ENCODE measurements around the gene PPP1R13B. TPM values are rescaled to one million over a fixed set of nuclear protein-coding genes. Genes with fewer than 3 reads are reported as not detected.

PPP1R13B gene
- total RNA-seq, 1 donor from 2014 or later = 63.9 TPM

DNA sequence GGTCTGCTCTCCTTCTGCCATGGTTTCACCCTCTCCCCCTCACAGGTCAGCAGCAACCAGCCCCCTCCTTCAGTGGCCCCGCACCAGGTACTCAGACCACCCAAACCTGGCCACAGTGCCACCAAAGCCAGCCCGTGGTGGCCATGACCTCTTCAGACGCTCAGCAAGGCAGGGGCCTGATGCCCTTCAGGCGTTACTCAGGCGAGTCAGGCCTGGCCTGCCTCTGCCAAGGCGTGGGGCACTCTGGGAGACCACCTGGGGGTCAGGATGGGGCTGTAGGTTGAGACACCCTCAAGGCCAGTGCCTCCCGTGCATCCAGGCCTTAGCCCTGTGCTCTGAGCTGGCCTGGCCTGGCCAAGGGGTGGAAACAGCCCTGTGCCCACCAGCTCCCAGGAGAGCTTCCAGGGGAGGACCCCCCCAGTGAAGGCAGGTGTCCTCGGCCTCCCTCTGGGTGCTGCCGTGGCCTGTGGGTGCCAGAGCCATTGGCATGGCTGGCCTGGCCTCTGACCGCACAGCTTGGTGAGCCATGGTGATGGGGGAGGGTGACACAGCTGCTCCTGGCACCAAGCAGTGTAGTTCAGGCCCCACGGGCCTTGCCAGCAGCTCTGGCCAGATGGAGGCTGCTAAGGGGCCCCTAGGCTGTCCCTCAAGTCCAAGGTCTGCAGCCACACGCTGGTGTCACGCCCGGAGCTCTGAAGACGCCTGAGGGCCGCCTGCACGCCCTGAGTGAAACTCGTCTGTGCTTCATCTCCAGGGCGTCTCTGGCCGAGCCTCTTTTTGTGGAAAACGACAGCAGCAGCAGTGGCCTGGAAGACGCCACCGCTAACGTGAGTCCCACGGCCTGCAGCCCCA, 147.2 kb downstream of the PPP1R13B start:
- no peak overlapping the region for H3K27ac Mint-ChIP-seq (ENCODE audit: unreplicated experiment)
- peaks cover 33% of the 10 kb centered on the region for H3K27me3 Mint-ChIP-seq (ENCODE audit: unreplicated experiment)
- peaks cover 32% of the 10 kb centered on the region for H3K36me3 Mint-ChIP-seq (ENCODE audit: low read depth, unreplicated experiment)
- H3K4me3 Mint-ChIP-seq (ENCODE audit: unreplicated experiment) = no peak overlapping the region
- no peak for DNase-seq (ENCODE audit: low spot score)
- no peaks in the 10 kb centered on the region for H3K9me3 Mint-ChIP-seq (ENCODE audit: unreplicated experiment)
- H3K4me1 Mint-ChIP-seq (ENCODE audit: unreplicated experiment) = peaks cover 44% of the 10 kb centered on the region
- TF ChIP-seq, protein P1, sequence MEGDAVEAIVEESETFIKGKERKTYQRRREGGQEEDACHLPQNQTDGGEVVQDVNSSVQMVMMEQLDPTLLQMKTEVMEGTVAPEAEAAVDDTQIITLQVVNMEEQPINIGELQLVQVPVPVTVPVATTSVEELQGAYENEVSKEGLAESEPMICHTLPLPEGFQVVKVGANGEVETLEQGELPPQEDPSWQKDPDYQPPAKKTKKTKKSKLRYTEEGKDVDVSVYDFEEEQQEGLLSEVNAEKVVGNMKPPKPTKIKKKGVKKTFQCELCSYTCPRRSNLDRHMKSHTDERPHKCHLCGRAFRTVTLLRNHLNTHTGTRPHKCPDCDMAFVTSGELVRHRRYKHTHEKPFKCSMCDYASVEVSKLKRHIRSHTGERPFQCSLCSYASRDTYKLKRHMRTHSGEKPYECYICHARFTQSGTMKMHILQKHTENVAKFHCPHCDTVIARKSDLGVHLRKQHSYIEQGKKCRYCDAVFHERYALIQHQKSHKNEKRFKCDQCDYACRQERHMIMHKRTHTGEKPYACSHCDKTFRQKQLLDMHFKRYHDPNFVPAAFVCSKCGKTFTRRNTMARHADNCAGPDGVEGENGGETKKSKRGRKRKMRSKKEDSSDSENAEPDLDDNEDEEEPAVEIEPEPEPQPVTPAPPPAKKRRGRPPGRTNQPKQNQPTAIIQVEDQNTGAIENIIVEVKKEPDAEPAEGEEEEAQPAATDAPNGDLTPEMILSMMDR (IDR thresholded peaks at IDR 0.05; ENCODE audit: unreplicated experiment) = no peak

DNA sequence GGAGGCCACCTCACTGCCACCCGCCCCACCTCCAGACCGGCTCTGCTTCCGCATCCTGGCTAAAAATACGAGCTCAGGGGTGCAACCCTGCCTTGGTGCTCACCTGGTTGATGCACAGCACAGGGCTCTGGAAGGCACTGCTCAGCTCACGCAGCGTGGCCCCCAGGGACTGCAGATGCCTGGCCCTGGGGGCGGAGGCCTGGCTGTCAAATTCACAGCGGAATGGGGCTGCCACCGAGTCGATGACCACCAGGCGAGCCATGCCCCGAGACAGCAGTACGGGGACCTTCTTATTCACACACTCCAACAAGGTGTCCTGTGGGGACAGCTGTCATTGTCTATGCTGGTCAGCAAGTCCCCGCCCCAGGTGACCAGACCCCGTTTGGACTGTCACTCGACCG, 148.1 kb downstream of the PPP1R13B start:
- Mint-ChIP-seq H3K27me3 (ENCODE audit: unreplicated experiment) (peaks cover 27% of the 10 kb centered on the region), H3K4me1 (ENCODE audit: unreplicated experiment) (peaks cover 36% of the 10 kb centered on the region), H3K4me3 (ENCODE audit: unreplicated experiment) (peak overlapping the region; percentile 51), H3K9me3 (ENCODE audit: unreplicated experiment) (no peaks in the 10 kb centered on the region), H3K36me3 (ENCODE audit: low read depth, unreplicated experiment) (peaks cover 27% of the 10 kb centered on the region), H3K27ac (ENCODE audit: unreplicated experiment) (peak overlapping the region; percentile 24)
- TF ChIP-seq, protein P1 (IDR thresholded peaks at IDR 0.05; ENCODE audit: unreplicated experiment) = no peak
- no peak for DNase-seq (ENCODE audit: low spot score)

DNA sequence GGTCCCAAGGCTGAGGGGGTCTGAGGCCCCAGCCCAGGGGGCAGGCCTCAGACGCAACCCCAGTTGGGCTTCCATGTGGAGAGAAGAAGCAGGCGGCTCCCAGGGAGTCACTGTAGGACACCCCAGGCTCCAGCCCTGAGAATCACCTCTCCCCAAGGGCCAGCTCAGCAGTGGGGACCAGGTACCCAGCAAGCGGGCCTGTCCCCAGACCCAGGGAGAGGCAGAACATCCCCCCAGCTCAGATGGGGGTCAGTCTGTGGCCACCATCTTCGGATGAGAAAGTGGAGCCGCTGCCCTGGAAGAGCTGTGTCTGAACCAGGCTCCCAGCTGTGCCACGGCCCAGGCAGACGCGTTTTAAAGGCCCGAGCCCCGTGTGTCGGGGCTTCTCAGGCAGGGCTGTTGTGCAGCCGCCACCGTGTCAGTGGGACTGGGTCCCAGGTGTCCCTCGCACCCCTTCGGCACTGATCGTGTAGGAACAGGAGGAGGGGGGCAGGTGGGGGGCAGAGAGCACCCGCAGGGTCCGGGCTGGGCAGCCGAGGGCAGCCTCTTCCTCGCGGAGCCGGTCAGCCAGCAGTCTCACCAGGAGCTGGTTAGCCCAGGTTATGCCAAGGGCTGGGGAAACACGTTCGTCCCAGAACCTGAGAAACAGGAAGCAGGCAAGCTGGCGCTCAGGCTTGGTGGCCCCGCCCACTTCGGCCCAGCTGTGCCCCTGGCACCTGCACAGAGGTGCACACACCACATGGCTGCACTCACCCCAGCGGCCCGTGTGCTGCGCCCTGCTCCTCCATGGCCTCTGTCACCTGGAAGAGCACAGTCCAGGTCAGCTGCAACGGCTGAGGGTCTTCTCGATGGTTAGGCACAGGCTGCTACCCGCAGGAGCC, 148.8 kb downstream of the PPP1R13B start:
- TF ChIP-seq, protein P1 (IDR thresholded peaks at IDR 0.05; ENCODE audit: unreplicated experiment) = no peak
- no peaks in the 10 kb centered on the region for H3K9me3 Mint-ChIP-seq (ENCODE audit: unreplicated experiment)
- no peak for DNase-seq (ENCODE audit: low spot score)
- H3K27me3 Mint-ChIP-seq (ENCODE audit: unreplicated experiment) = peaks cover 21% of the 10 kb centered on the region
- H3K36me3 Mint-ChIP-seq (ENCODE audit: low read depth, unreplicated experiment) = peaks cover 26% of the 10 kb centered on the region
- no peak overlapping the region for H3K27ac Mint-ChIP-seq (ENCODE audit: unreplicated experiment)
- no peak overlapping the region for H3K4me3 Mint-ChIP-seq (ENCODE audit: unreplicated experiment)
- peaks cover 30% of the 10 kb centered on the region for H3K4me1 Mint-ChIP-seq (ENCODE audit: unreplicated experiment)

DNA sequence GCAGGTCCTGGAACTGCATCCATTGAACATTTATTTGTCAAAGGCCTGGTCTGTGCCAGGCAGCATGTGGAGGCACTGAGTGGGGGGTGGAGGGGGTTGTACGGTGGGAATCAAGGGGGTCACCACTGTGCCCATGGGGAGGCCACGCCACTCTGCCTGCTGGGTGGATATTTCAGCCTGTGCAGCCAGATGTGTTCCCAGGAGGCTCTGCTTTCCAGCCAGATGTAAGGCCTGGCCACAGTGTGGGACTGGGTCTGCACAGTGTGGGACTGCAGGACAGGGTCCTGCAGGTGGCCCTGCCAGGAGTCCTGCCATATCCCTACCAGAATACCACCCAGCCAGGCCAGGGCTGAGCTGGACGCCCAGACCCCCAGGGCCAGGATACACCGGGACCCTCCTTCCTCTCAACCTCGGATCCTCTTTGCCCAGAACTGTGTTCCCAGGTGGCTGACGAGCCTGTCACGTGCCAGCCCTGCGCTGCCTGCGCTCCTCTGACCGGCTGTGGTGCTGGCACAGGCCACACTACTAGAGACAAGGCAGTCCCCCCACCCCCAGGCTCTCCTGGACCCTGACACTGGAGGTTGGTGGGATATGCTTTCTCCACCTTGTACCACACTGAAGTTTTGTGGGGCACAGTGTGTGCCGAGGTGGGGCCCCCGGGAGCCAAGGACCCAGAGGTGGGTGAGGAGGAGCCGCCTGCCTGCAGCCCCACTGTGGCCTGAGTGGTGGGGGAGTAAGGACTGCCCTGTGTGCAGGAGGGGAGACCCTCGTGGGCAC, 149.6 kb downstream of the PPP1R13B start:
- no peaks in the 10 kb centered on the region for H3K9me3 Mint-ChIP-seq (ENCODE audit: unreplicated experiment)
- TF ChIP-seq, protein P1 (IDR thresholded peaks at IDR 0.05; ENCODE audit: unreplicated experiment) = no peak
- peaks cover 20% of the 10 kb centered on the region for H3K36me3 Mint-ChIP-seq (ENCODE audit: low read depth, unreplicated experiment)
- H3K4me3 Mint-ChIP-seq (ENCODE audit: unreplicated experiment) = no peak overlapping the region
- H3K27me3 Mint-ChIP-seq (ENCODE audit: unreplicated experiment) = peaks cover 16% of the 10 kb centered on the region
- peaks cover 24% of the 10 kb centered on the region for H3K4me1 Mint-ChIP-seq (ENCODE audit: unreplicated experiment)
- DNase-seq (ENCODE audit: low spot score) = no peak
- no peak overlapping the region for H3K27ac Mint-ChIP-seq (ENCODE audit: unreplicated experiment)

All from endothelial cell (in vitro differentiated cells).